A549 (cell line): ENCODE measurements around the gene ATG9A. TPM values are rescaled to one million over a fixed set of nuclear protein-coding genes. Genes with fewer than 3 reads are reported as not detected.

Experiments
- ATAC-seq, 2 experiments: fragments of 200-7000 bp in 1 of 2; fragments of >200 bp in 1 of 2; cut with Nextera tagmentation in 1 of 2; cut with Tn5 transposase in 1 of 2; 3 replicates each; pipeline versions ENCODE4 v1.8.0 to v1.9.1; 2018 to 2020; ENCODE audit warnings: mild to moderate bottlenecking in 1 of 2, moderate library complexity in 1 of 2
- CTCF ChIA-PET: fragments of 300-600 bp; sonication (Branson Sonifier 250); formaldehyde crosslinking; extraction: SDS; loops from one replicate; lab custom pipeline; 2021; ENCODE audit warnings: antibody characterized with exemption, inconsistent platforms; lab: Yijun Ruan, JAX
- POLR2A ChIA-PET: fragments of 350-600 bp; formaldehyde crosslinking; extraction: SDS; loops from one replicate; lab custom pipeline; 2021; ENCODE audit warnings: antibody characterized with exemption, inconsistent platforms; lab: Yijun Ruan, JAX
- DNase-seq, 2 experiments: peaks; one replicate each; pipeline versions ENCODE4 v3.0.0 to v3.0.0-alpha.2; 2011 to 2016; ENCODE audit warnings: low read depth in 1 of 2, low spot score in 1 of 2
- FAIRE-seq: peaks from 2 replicates; lab custom pipeline; 2011; peaks lifted over from hg19 to GRCh38; lab: Jason Lieb, UNC
- H3K27ac ChIP-seq, 2 experiments: fragments of >200 bp; sonication (Bioruptor Twin); formaldehyde crosslinking; 3 replicates each; pipeline ENCODE4 v1.5.1; 2016 to 2017
- H3K4me1 ChIP-seq: fragments of >200 bp; sonication (Bioruptor Twin); formaldehyde crosslinking; 3 replicates; pipeline ENCODE4 v1.6.1; 2016
- H3K4me2 ChIP-seq: fragments of >200 bp; sonication (Bioruptor Twin); formaldehyde crosslinking; 3 replicates; pipeline ENCODE4 v1.6.1; 2016
- H3K4me3 ChIP-seq: fragments of >200 bp; sonication (Bioruptor Twin); formaldehyde crosslinking; 3 replicates; pipeline ENCODE4 v1.5.1; 2016
- H3K9me3 ChIP-seq: fragments of >200 bp; sonication (Bioruptor Twin); formaldehyde crosslinking; 3 replicates; pipeline ENCODE4 v1.6.1; 2016
- CBX2 ChIP-seq: fragments of 200-600 bp; sonication (generic); IDR thresholded peaks from 2 replicates; pipeline ENCODE4 v1.6.1; 2016; ENCODE audit warnings: low read depth, mild to moderate bottlenecking, borderline replicate concordance
- EHF ChIP-seq: fragments of 250-450 bp; sonication (Bioruptor Pico); IDR thresholded peaks from 2 replicates; pipeline ENCODE4 v1.5.0; 2020; ENCODE audit warnings: mild to moderate bottlenecking
- EP300 ChIP-seq, 2 experiments: fragments of >200 bp; sonication (Bioruptor Twin); formaldehyde crosslinking; IDR thresholded peaks; 2 replicates in 1 of 2; 3 replicates in 1 of 2; pipeline ENCODE4 v1.6.1; 2016 to 2017
- ESRRA ChIP-seq: fragments of 150-350 bp; IDR thresholded peaks from 2 replicates; pipeline ENCODE4 v1.6.1; 2014; ENCODE audit warnings: mild to moderate bottlenecking, low read length, borderline replicate concordance
- GATA3 ChIP-seq: IDR thresholded peaks from 2 replicates; pipeline ENCODE4 v1.6.1; 2012; ENCODE audit warnings: borderline replicate concordance
- HDAC2 ChIP-seq: fragments of 200-600 bp; sonication (generic); IDR thresholded peaks from 2 replicates; pipeline ENCODE4 v1.6.1; 2016
- HES2 ChIP-seq: fragments of >200 bp; sonication (Bioruptor Twin); formaldehyde crosslinking; IDR thresholded peaks from 2 replicates; pipeline ENCODE4 v1.6.1; 2016
- HOXA7 ChIP-seq: fragments of 250-450 bp; sonication (Bioruptor Pico); IDR thresholded peaks from 2 replicates; pipeline ENCODE4 v1.5.0; 2020; ENCODE audit warnings: mild to moderate bottlenecking, moderate library complexity
- KDM1A ChIP-seq: fragments of 200-600 bp; sonication (generic); IDR thresholded peaks from 2 replicates; pipeline ENCODE4 v1.6.1; 2016; ENCODE audit warnings: low read depth, mild to moderate bottlenecking
- MAFK ChIP-seq: fragments of 450-650 bp; IDR thresholded peaks from 2 replicates; pipeline ENCODE4 v1.6.1; 2014; ENCODE audit not compliant: partially characterized antibody
- NFE2L2 ChIP-seq: fragments of 150-350 bp; conservative IDR thresholded peaks from 2 replicates; pipeline ENCODE4 v1.6.1; 2014; ENCODE audit warnings: low read length
- NPAS2 ChIP-seq: fragments of 250-450 bp; sonication (Bioruptor Pico); IDR thresholded peaks from 2 replicates; pipeline ENCODE4 v1.8.0; 2022; ENCODE audit warnings: mild to moderate bottlenecking, moderate library complexity, borderline replicate concordance
- NR3C1 ChIP-seq: fragments of >200 bp; sonication (Bioruptor Twin); formaldehyde crosslinking; IDR thresholded peaks from 3 replicates; pipeline ENCODE4 v1.6.1; 2017
- PHF8 ChIP-seq: fragments of 200-600 bp; sonication (generic); IDR thresholded peaks from 2 replicates; pipeline ENCODE4 v1.6.1; 2016; ENCODE audit warnings: low read depth, mild to moderate bottlenecking, antibody characterized with exemption, moderate library complexity, borderline replicate concordance
- POLR2A ChIP-seq: IDR thresholded peaks from 2 replicates; pipeline ENCODE4 v1.6.1; 2012; ENCODE audit warnings: mild to moderate bottlenecking, low read length
- RAD21 ChIP-seq, 2 experiments: fragments of >200 bp in 1 of 2; sonication (Bioruptor Twin) in 1 of 2; formaldehyde crosslinking in 1 of 2; IDR thresholded peaks in 1 of 2; conservative IDR thresholded peaks in 1 of 2; 2 replicates in 1 of 2; 3 replicates in 1 of 2; pipeline ENCODE4 v1.6.1; 2012 to 2018; ENCODE audit warnings: inconsistent platforms in 1 of 2
- RARB ChIP-seq: fragments of 250-450 bp; sonication (Bioruptor Pico); IDR thresholded peaks from 2 replicates; pipeline ENCODE4 v1.8.0; 2021; ENCODE audit warnings: mild to moderate bottlenecking, moderate library complexity
- RCOR1 ChIP-seq: fragments of 150-350 bp; IDR thresholded peaks from 2 replicates; pipeline ENCODE4 v1.6.1; 2014; ENCODE audit warnings: antibody characterized with exemption, low read length, low read depth
- RNF2 ChIP-seq: fragments of 200-600 bp; sonication (generic); IDR thresholded peaks from 2 replicates; pipeline ENCODE4 v1.6.1; 2016; ENCODE audit warnings: low read depth, mild to moderate bottlenecking, antibody characterized with exemption, moderate library complexity, borderline replicate concordance
- SMC3 ChIP-seq: fragments of >200 bp; sonication (Bioruptor Twin); formaldehyde crosslinking; IDR thresholded peaks from 3 replicates; pipeline ENCODE4 v1.6.1; 2018; ENCODE audit warnings: inconsistent platforms
- ZNF302 ChIP-seq: fragments of 250-450 bp; sonication (Bioruptor Pico); IDR thresholded peaks from 2 replicates; pipeline ENCODE4 v1.9.0; 2021; ENCODE audit warnings: inconsistent platforms, mild to moderate bottlenecking, moderate library complexity
- WGBS: methylation state at CpG from one replicate; pipeline ENCODE4 v1.1.6; 2017; ENCODE audit errors: missing lambda C conversion rate; 5-methylcytosine and 5-hydroxymethylcytosine counted together
- polyA plus RNA-seq, 4 experiments: library from polyadenylated mRNA; depleted of rRNA in 3 of 4; stranded (reverse); fragments of >200 nt; fragmentation: RNase III in 1 of 4; extraction: RNeasy Plus Mini Kit Qiagen cat#74134 plus additional on column Dnase treatment in 1 of 4; gene quantifications; 2 replicates in 3 of 4; 3 replicates in 1 of 4; pipeline ENCODE4 v1.2.3, GENCODE V29; 2011 to 2017
- TF ChIP-seq, protein P1 (sequence below): IDR thresholded peaks from 2 replicates; pipeline ENCODE4 v1.6.1; 2012; ENCODE audit warnings: low read depth, borderline replicate concordance
- TF ChIP-seq, protein P2 (sequence below): fragments of 250-450 bp; sonication (Bioruptor Pico); IDR thresholded peaks from 2 replicates; pipeline ENCODE4 v1.5.0; 2020; ENCODE audit warnings: low read depth, mild to moderate bottlenecking, moderate library complexity
- TF ChIP-seq, protein P3 (sequence below): IDR thresholded peaks from 2 replicates; pipeline ENCODE4 v1.6.1; 2012
- TF ChIP-seq, protein P4 (sequence below): IDR thresholded peaks from 2 replicates; pipeline ENCODE4 v1.6.1; 2012
- TF ChIP-seq, protein P5 (sequence below): fragments of 450-650 bp; IDR thresholded peaks from 2 replicates; pipeline ENCODE4 v1.6.1; 2014; ENCODE audit warnings: antibody characterized with exemption

ATG9A gene
- polyA plus RNA-seq, 2 of the 4 experiments (the other 2 are of a cell fraction), result 41.9 to 75.2 TPM

DNA sequence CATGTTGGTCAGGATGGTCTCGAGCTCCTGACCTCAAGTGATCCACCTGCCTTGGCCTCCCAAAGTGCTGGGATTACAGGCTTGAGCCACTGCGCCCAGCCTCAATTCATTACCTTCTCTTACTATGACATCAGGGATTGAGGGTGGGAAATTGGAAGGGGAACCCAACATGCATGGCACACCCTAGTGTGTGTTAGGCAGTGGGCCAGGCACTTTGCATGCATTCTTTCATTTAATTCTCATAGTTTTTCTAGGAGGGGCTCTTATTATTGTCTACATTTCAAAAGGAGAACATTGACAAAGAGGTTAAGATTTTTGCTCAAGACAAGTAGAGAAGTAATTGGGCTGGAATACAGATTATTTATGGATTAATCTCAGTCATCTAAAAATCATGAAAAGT is 38.9 kb upstream of the ATG9A start:
- CTCF ChIA-PET, result interaction anchor here (1.4 to 4.6 kb wide), 3 partner anchors 14 to 27 kb away, joined by 3 to 24 read pairs (median 18); partner anchors contain the start of genes TUBA4A and TUBA4B
- FAIRE-seq (no peak), ATAC-seq (no peak), DNase-seq (no peak)
- Histone ChIP-seq H3K4me2 (no peak overlapping the region), H3K4me1 (peaks cover 33% of the 10 kb centered on the region), H3K9me3 (no peaks in the 10 kb centered on the region), H3K27ac (0 out of 6 replicates have a peak overlapping the region, but pooled peaks of 1 of the 2 experiments have one; percentile 13), H3K4me3 (no peak overlapping the region)
- no peak for TF ChIP-seq RARB (CRISPR knock-in tag)
- no peak for TF ChIP-seq RCOR1
- TF ChIP-seq KDM1A, result no peak
- no peak for TF ChIP-seq RNF2
- TF ChIP-seq, protein P1, sequence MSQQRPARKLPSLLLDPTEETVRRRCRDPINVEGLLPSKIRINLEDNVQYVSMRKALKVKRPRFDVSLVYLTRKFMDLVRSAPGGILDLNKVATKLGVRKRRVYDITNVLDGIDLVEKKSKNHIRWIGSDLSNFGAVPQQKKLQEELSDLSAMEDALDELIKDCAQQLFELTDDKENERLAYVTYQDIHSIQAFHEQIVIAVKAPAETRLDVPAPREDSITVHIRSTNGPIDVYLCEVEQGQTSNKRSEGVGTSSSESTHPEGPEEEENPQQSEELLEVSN, result no peak
- WGBS, result 89% methylated on average over 2 of the region's 2 CpGs
- POLR2A ChIA-PET, result no interaction called here

GRCh38 chr2:219266886-219267285 is 37.5 kb upstream of the ATG9A start:
- no peaks in the 10 kb centered on the region for H3K9me3 ChIP-seq
- DNase-seq (no peak), ATAC-seq (peak in 1 of 2 experiments; percentile 10; a peak in 1 of 6 replicates), FAIRE-seq (no peak)
- H3K4me2 ChIP-seq, result no peak overlapping the region
- 86% methylated on average over 1 of the region's 1 CpG for WGBS
- ChIA-PET POLR2A (no interaction called here), CTCF (interaction anchor here (1.0 to 4.6 kb wide), 5 partner anchors 9 to 31 kb away, joined by 3 to 20 read pairs (median 10); partner anchors contain the start of gene TUBA4A)
- H3K27ac ChIP-seq, result peak overlapping the region in 1 of 2 experiments; percentile 50; a peak in 3 of 6 replicates
- no peak overlapping the region for H3K4me3 ChIP-seq
- peaks cover 20% of the 10 kb centered on the region for H3K4me1 ChIP-seq
- TF ChIP-seq MAFK (no peak), EHF (CRISPR knock-in tag) (no peak), PHF8 (no peak), NPAS2 (CRISPR knock-in tag) (no peak), POLR2A (no peak)
- TF ChIP-seq, protein P2, sequence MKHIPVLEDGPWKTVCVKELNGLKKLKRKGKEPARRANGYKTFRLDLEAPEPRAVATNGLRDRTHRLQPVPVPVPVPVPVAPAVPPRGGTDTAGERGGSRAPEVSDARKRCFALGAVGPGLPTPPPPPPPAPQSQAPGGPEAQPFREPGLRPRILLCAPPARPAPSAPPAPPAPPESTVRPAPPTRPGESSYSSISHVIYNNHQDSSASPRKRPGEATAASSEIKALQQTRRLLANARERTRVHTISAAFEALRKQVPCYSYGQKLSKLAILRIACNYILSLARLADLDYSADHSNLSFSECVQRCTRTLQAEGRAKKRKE (CRISPR knock-in tag), result no peak
- TF ChIP-seq, protein P3, sequence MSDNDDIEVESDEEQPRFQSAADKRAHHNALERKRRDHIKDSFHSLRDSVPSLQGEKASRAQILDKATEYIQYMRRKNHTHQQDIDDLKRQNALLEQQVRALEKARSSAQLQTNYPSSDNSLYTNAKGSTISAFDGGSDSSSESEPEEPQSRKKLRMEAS, result no peak
- TF ChIP-seq, all 56 proteins: peak for 0

- Histone ChIP-seq H3K27ac (peak overlapping the region in 1 of 2 experiments; percentile 50; a peak in 3 of 6 replicates), H3K9me3 (no peaks in the 10 kb centered on the region), H3K4me1 (peaks cover 20% of the 10 kb centered on the region), H3K4me3 (no peak overlapping the region), H3K4me2 (no peak overlapping the region)
- ATAC-seq (peak in 1 of 2 experiments; percentile 12; a peak in 1 of 6 replicates), DNase-seq (no peak), FAIRE-seq (no peak)
- no peak for TF ChIP-seq HDAC2
- no peak for TF ChIP-seq PHF8
- no peak for TF ChIP-seq RCOR1
- TF ChIP-seq ZNF302 (CRISPR knock-in tag), result no peak
- TF ChIP-seq, protein P4, sequence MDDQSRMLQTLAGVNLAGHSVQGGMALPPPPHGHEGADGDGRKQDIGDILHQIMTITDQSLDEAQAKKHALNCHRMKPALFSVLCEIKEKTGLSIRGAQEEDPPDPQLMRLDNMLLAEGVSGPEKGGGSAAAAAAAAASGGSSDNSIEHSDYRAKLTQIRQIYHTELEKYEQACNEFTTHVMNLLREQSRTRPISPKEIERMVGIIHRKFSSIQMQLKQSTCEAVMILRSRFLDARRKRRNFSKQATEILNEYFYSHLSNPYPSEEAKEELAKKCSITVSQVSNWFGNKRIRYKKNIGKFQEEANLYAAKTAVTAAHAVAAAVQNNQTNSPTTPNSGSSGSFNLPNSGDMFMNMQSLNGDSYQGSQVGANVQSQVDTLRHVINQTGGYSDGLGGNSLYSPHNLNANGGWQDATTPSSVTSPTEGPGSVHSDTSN, result no peak
- TF ChIP-seq GATA3, result no peak
- TF ChIP-seq EHF (CRISPR knock-in tag), result no peak
- no peak for TF ChIP-seq ESRRA
- TF ChIP-seq CBX2, result no peak
- TF ChIP-seq HES2, result no peak
- TF ChIP-seq SMC3, result no peak
- TF ChIP-seq KDM1A, result no peak
- no peak for TF ChIP-seq HOXA7 (CRISPR knock-in tag)
- TF ChIP-seq EP300 (IDR thresholded peaks at IDR 0.05), result no peak
- TF ChIP-seq RAD21 (conservative IDR thresholded peaks at IDR 0.05 in 1 of 2, IDR thresholded peaks at IDR 0.05 in 1 of 2), result no peak
- no peak for TF ChIP-seq NR3C1
- no peak for TF ChIP-seq NFE2L2
- TF ChIP-seq, protein P5, sequence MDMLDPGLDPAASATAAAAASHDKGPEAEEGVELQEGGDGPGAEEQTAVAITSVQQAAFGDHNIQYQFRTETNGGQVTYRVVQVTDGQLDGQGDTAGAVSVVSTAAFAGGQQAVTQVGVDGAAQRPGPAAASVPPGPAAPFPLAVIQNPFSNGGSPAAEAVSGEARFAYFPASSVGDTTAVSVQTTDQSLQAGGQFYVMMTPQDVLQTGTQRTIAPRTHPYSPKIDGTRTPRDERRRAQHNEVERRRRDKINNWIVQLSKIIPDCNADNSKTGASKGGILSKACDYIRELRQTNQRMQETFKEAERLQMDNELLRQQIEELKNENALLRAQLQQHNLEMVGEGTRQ, result no peak
- TF ChIP-seq, protein P3, result no peak
- ChIA-PET CTCF (interaction anchor here (0.7 to 2.9 kb wide), 6 partner anchors 8 to 35 kb away, joined by 3 to 20 read pairs (median 6); partner anchors contain the start of gene TUBA4A), POLR2A (interaction anchor here (0.6 kb wide), 1 partner anchor 14 kb away, joined by 3 read pairs; the partner anchor contains the start of gene TUBA4B)
- WGBS, result 65% methylated on average over 5 of the region's 5 CpGs
Measured at GRCh38 chr2:219266232-219266631, 36.8 kb upstream of the ATG9A start.
